Astrocyte (in vitro differentiated cells and primary cell): Measurements from ENCODE around the gene ABT1.

Source experiments
- EZH2 ChIP-seq: IDR thresholded peaks from 2 replicates; pipeline ENCODE4 v1.6.1; 2012; ENCODE audit warnings: mild to moderate bottlenecking, low read length, inconsistent platforms; ENCODE audit not compliant: insufficient read depth
- TF ChIP-seq, protein P1 (sequence below): IDR thresholded peaks from 2 replicates; pipeline ENCODE4 v1.5.1; 2011; ENCODE audit warnings: low read depth, mild to moderate bottlenecking, inconsistent platforms, low read length, moderate library complexity; ENCODE audit not compliant: insufficient read depth

GRCh38 chr6:26592649-26593048, 4.1 kb upstream of the ABT1 start:
- TF ChIP-seq, protein P1, sequence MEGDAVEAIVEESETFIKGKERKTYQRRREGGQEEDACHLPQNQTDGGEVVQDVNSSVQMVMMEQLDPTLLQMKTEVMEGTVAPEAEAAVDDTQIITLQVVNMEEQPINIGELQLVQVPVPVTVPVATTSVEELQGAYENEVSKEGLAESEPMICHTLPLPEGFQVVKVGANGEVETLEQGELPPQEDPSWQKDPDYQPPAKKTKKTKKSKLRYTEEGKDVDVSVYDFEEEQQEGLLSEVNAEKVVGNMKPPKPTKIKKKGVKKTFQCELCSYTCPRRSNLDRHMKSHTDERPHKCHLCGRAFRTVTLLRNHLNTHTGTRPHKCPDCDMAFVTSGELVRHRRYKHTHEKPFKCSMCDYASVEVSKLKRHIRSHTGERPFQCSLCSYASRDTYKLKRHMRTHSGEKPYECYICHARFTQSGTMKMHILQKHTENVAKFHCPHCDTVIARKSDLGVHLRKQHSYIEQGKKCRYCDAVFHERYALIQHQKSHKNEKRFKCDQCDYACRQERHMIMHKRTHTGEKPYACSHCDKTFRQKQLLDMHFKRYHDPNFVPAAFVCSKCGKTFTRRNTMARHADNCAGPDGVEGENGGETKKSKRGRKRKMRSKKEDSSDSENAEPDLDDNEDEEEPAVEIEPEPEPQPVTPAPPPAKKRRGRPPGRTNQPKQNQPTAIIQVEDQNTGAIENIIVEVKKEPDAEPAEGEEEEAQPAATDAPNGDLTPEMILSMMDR: no peak
- TF ChIP-seq EZH2: no peak
